ENCODE measurements around the gene MAPK8IP3.

Gene MAPK8IP3

DNA sequence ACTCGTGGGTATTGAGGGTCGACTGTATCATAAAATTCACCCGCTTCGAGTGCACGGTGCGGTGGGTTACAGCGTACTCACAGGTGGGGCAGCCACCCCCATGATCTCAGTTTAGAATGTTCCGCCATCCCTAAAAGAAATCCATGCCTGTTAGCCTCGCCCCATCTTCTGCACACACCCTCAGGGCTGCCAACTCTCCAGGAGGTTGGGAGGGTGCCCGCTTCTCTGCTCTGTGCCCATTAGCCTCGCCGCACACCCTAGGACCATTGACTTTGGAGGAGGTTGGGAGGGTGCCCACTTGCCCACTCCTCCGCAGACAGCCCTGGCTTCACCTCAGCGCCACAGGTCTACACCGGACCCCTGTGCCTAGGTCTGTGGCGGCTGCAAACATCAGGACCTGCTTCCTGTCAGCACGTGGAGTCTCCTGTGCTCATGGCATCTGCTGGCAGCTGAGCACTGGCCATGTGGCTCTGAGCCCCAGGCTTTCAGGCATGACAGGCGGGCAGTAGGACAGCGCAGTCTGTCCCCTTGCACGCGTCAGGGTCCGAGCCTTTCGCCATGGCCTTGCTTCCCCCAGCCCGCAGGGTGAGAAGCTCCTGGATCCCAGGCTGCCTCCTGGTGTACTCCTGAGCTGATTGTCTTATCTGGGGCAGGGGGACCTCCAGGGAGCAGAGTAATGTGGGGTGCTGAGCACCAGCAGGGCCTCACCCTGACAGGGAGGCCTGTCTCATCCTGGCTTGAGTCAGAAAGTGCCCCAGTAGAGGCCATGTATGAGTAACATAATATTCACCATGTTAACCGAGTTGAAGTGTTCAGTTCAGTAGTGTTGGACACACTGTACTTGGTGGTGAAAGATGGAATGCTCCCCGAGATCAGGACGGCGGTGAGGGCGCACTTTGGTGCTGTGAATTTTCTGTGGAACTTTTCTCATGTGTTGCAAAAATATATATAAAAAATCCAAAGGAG, 43.4 kb downstream of the MAPK8IP3 start:
- TF ChIP-seq, protein P1, sequence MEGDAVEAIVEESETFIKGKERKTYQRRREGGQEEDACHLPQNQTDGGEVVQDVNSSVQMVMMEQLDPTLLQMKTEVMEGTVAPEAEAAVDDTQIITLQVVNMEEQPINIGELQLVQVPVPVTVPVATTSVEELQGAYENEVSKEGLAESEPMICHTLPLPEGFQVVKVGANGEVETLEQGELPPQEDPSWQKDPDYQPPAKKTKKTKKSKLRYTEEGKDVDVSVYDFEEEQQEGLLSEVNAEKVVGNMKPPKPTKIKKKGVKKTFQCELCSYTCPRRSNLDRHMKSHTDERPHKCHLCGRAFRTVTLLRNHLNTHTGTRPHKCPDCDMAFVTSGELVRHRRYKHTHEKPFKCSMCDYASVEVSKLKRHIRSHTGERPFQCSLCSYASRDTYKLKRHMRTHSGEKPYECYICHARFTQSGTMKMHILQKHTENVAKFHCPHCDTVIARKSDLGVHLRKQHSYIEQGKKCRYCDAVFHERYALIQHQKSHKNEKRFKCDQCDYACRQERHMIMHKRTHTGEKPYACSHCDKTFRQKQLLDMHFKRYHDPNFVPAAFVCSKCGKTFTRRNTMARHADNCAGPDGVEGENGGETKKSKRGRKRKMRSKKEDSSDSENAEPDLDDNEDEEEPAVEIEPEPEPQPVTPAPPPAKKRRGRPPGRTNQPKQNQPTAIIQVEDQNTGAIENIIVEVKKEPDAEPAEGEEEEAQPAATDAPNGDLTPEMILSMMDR (IDR thresholded peaks at IDR 0.05; ENCODE audit: low read length), result no peak
- no peak for TF ChIP-seq EZH2 (optimal IDR thresholded peaks at IDR 0.05; ENCODE audit: low read depth, low read length)
- no peak for TF ChIP-seq EZH2phosphoT487 (IDR thresholded peaks at IDR 0.05; ENCODE audit: low read length)
- H3K36me3 ChIP-seq (replicated peaks; ENCODE audit: insufficient read depth, low read length), result no peaks in the 10 kb centered on the region

DNA sequence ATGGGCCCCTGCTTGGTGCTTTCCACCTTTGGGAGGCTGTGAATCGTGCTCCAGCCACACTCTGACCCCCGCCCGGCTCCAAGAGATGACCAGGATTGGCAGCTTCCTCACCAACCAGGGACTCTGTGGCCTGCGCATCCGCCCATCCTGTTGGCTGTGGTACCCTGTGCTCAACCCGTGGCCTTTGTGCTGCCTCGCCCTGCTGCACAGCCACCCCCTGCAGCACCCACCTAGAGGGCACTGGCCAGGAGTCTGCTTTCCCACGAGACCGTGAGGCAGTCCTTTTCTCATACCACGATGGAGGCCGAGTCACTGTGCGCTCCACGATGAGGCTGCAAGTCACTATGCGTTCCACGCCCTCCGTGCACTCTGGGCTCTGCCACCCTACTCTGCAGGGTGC, 46.0 kb downstream of the MAPK8IP3 start:
- TF ChIP-seq, protein P1 (IDR thresholded peaks at IDR 0.05; ENCODE audit: low read length), result no peak
- TF ChIP-seq EZH2 (optimal IDR thresholded peaks at IDR 0.05; ENCODE audit: low read depth, low read length), result no peak
- no peak for TF ChIP-seq EZH2phosphoT487 (IDR thresholded peaks at IDR 0.05; ENCODE audit: low read length)
- Histone ChIP-seq H2AFZ (ENCODE audit: low read length) (no peak overlapping the region), H3K36me3 (replicated peaks; ENCODE audit: insufficient read depth, low read length) (no peaks in the 10 kb centered on the region), H3F3A (ENCODE audit: insufficient read depth, low read length) (no peaks in the 10 kb centered on the region), H3K9ac (ENCODE audit: low read length) (no peak overlapping the region), H4K20me1 (ENCODE audit: insufficient read depth, low read length) (no peaks in the 10 kb centered on the region), H3K79me2 (ENCODE audit: low read length) (no peaks in the 10 kb centered on the region), H3K27ac (ENCODE audit: low read length) (no peak overlapping the region), H3K4me2 (ENCODE audit: low read depth, low read length) (no peak overlapping the region), H3K4me1 (ENCODE audit: low read length) (no peaks in the 10 kb centered on the region), H3K4me3 (ENCODE audit: low read length) (no peak overlapping the region), H3K9me2 (replicated peaks; ENCODE audit: insufficient read depth, low read length) (no peaks in the 10 kb centered on the region), H3K27me3 (replicated peaks; ENCODE audit: insufficient read depth, low read length) (no peaks in the 10 kb centered on the region), H3K9me3 (replicated peaks; ENCODE audit: insufficient read depth, low read length) (no peaks in the 10 kb centered on the region)
- DNase-seq, result no peak

More for the DNA sequence above, 43.4 kb downstream of the MAPK8IP3 start:
- no peak overlapping the region for H2AFZ ChIP-seq (ENCODE audit: low read length)
- no peaks in the 10 kb centered on the region for H3K9me2 ChIP-seq (replicated peaks; ENCODE audit: insufficient read depth, low read length)
- no peak overlapping the region for H3K4me2 ChIP-seq (ENCODE audit: low read depth, low read length)
- no peaks in the 10 kb centered on the region for H3K27me3 ChIP-seq (replicated peaks; ENCODE audit: insufficient read depth, low read length)
- no peak overlapping the region for H3K27ac ChIP-seq (ENCODE audit: low read length)
- H3F3A ChIP-seq (ENCODE audit: insufficient read depth, low read length), result no peaks in the 10 kb centered on the region
- no peak overlapping the region for H3K4me3 ChIP-seq (ENCODE audit: low read length)
- H3K9me3 ChIP-seq (replicated peaks; ENCODE audit: insufficient read depth, low read length), result no peaks in the 10 kb centered on the region
- H3K4me1 ChIP-seq (ENCODE audit: low read length), result no peaks in the 10 kb centered on the region
- no peaks in the 10 kb centered on the region for H3K79me2 ChIP-seq (ENCODE audit: low read length)
- H3K9ac ChIP-seq (ENCODE audit: low read length), result no peak overlapping the region
- no peak for DNase-seq
- no peaks in the 10 kb centered on the region for H4K20me1 ChIP-seq (ENCODE audit: insufficient read depth, low read length)

DNA sequence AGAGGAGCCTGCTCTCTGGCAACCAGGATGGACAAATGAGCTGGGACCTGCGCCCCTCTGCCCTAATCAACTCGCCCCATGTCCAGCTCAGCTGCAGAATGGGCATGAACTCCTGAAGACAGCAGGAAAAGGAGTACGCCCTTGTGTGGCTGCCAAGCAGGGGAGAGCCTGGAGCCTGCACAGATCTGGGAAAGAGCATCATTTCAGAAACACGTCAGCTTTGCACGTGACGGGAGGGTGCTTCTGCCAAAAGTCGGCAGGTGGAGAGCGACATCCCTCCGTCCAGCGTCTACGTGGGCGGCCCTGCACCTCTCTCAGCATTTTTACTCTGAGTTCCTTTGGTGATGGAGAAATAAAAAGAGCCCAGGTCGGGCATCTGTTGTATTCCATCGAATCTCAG, 46.9 kb downstream of the MAPK8IP3 start:
- Histone ChIP-seq H3K4me3 (ENCODE audit: low read length) (no peak overlapping the region), H3K27ac (ENCODE audit: low read length) (no peak overlapping the region), H3K9me3 (replicated peaks; ENCODE audit: insufficient read depth, low read length) (no peaks in the 10 kb centered on the region), H3K4me2 (ENCODE audit: low read depth, low read length) (no peak overlapping the region), H3F3A (ENCODE audit: insufficient read depth, low read length) (no peaks in the 10 kb centered on the region), H3K9ac (ENCODE audit: low read length) (no peak overlapping the region), H3K79me2 (ENCODE audit: low read length) (no peaks in the 10 kb centered on the region), H3K9me2 (replicated peaks; ENCODE audit: insufficient read depth, low read length) (no peaks in the 10 kb centered on the region), H4K20me1 (ENCODE audit: insufficient read depth, low read length) (no peaks in the 10 kb centered on the region), H2AFZ (ENCODE audit: low read length) (no peak overlapping the region), H3K27me3 (replicated peaks; ENCODE audit: insufficient read depth, low read length) (no peaks in the 10 kb centered on the region), H3K4me1 (ENCODE audit: low read length) (no peaks in the 10 kb centered on the region), H3K36me3 (replicated peaks; ENCODE audit: insufficient read depth, low read length) (no peaks in the 10 kb centered on the region)
- TF ChIP-seq, protein P1 (IDR thresholded peaks at IDR 0.05; ENCODE audit: low read length), result no peak
- no peak for TF ChIP-seq EZH2 (optimal IDR thresholded peaks at IDR 0.05; ENCODE audit: low read depth, low read length)
- no peak for TF ChIP-seq EZH2phosphoT487 (IDR thresholded peaks at IDR 0.05; ENCODE audit: low read length)
- DNase-seq, result no peak
